Stimulated activated CD4-positive, alpha-beta T cell treated with anti-CD3 and anti-CD28 coated beads, Interleukin-12 subunit alpha, Interleukin-12 subunit beta, amount 100 ng/mL, for 48 hours (primary cell): ENCODE measurements around the gene ATP8A2.

Experiments used
- DNase-seq, 3 donors: peaks; one replicate each; pipeline ENCODE4 v3.0.0-alpha.2; 2020; ENCODE audit warnings: low read depth in 2 of 3, low spot score in 1 of 3

ATP8A2 gene

GRCh38 chr13:26025771-26026170 is 654.0 kb downstream of the ATP8A2 start:
- DNase-seq = no peak

- no peak for DNase-seq
These were observed 654.4 kb downstream of the ATP8A2 start for GRCh38 chr13:26026211-26026610.

GRCh38 chr13:26029581-26030136 is 657.9 kb downstream of the ATP8A2 start:
- DNase-seq = no peak

DNA sequence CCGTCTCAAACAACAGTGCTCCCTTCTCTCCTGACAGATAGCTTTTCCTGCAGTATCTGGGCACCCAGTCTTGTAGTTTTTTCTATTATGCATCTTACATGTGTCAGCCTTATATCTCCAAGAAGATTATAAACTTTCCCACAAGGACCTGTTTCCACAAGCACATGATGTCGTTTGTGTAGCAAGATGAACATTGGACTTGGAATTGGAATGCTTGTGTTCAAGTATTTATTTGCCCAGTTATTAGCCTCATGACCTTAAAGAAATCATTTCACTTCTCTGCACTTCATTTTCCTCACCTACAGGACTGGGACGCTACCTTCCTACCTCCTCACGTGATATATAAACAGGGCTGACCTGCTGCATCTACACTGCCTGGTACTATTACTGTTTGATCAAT is 658.6 kb downstream of the ATP8A2 start:
- DNase-seq = no peak

GRCh38 chr13:26034018-26034417 is 662.2 kb downstream of the ATP8A2 start:
- no peak for DNase-seq

GRCh38 chr13:26036383-26036782 is 664.6 kb downstream of the ATP8A2 start:
- no peak for DNase-seq

DNA sequence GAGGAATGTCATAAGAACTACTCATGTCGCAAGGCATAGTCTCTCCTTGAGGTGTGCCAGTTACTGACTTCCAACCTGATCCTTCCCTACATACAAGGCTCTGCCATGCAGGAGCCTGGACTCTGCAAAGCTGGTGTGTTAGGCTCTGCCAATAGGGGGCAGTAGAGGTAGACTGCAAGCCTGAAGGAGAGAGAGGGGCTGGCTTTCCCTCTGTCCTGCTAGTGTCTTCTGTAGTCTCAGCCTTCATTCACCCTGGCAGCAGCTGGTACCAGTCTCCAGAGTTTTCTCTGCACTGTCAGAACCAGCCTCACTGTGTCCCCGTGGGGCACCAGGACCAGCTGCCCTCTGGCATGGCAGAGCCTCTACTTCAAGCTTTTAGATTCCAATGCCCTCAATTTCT is 665.5 kb downstream of the ATP8A2 start:
- peak in 1 of 3 donors; percentile 35 for DNase-seq

DNA sequence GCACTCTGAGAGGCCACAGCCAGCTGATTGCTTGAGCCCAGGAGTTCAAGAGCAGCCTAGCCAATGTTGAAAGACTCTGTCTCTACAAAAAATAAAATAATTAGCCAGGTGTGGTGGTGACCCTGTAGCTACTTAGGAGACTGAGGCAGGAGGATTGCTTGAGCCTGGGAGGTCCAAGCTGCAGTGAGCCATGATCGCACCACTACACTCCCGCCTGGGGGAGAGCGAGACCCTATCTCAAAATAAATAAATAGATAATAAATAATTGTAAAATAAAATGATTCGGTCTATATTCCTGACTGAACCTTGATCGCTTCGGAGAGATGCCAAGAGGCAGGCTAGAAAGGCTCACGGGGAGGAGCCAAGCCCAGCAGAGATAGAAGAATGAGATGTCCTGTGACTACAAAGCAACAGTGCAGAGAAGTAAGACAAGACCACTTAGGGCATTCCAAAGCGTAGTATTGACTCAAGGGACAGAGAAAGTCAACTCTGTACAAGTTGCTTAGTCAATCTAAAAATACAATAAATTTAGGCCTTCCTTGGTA is 667.2 kb downstream of the ATP8A2 start:
- DNase-seq = no peak

GRCh38 chr13:26041444-26041843 is 669.7 kb downstream of the ATP8A2 start:
- DNase-seq = no peak

- DNase-seq = no peak
These were observed 671.0 kb downstream of the ATP8A2 start for GRCh38 chr13:26042785-26043184.

DNA sequence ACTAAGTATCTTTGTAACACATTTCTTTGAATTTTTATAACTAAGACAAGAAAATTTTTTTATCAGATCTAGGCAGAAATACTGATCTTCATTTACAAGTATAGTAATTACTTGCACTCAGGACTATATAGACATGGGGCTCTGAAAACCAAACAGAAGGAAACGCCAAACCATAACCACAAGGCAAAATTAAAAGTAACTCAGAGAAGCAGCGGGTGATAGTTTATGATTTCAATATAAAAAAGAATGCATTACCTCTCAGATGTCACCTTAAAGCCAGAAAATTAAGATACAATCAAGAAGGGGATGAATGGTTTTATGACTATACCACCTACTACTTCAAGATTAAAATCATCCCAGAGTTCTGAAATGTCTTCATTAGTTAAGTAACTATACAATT is 673.4 kb downstream of the ATP8A2 start:
- no peak for DNase-seq

DNA sequence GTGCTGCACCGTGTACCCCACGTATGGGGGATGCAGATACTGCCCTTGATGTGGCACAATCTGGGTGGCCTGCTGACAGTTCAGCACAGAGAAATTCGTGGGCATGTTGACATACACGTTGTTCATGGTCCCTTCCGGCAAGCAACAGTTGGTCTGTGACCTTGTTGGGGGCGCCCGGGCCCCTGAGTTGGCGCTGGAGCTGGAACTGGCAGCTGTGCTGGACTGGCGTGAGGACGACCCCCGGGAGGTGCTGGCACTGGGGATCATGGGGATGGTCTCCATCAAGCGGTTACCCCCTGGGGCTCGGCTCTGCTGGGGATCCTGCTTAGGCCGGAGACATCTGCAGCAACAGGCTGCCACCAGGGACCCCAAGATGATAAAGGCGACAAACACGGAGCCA is 674.9 kb downstream of the ATP8A2 start:
- DNase-seq = no peak

- no peak for DNase-seq
These were observed 675.3 kb downstream of the ATP8A2 start for GRCh38 chr13:26047040-26047439.

- DNase-seq = no peak
These were observed 677.0 kb downstream of the ATP8A2 start for GRCh38 chr13:26048741-26049140.

- no peak for DNase-seq
These were observed 678.9 kb downstream of the ATP8A2 start for GRCh38 chr13:26050568-26051230.

DNA sequence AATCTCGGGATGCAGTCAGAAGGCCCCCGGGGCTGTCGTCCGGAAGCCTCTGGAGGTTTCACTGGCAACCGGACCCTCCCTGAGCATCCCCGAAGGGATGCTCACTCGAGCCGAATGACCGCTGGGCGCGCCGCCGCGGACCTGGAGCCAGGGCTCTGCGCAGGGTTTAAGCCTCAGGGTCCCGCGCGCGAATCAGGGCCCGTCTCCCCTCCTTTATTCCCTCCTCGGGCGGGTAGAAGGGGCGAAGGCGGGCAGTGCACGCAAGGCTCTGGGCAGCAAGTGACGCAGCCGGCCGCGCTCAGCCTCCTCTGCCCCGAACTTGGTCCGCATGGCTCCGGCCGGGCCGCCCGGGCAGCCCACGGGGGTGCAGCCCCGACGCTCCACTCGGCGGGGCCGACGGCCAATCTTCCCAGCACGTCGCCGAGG is 679.5 kb downstream of the ATP8A2 start:
- no peak for DNase-seq

DNA sequence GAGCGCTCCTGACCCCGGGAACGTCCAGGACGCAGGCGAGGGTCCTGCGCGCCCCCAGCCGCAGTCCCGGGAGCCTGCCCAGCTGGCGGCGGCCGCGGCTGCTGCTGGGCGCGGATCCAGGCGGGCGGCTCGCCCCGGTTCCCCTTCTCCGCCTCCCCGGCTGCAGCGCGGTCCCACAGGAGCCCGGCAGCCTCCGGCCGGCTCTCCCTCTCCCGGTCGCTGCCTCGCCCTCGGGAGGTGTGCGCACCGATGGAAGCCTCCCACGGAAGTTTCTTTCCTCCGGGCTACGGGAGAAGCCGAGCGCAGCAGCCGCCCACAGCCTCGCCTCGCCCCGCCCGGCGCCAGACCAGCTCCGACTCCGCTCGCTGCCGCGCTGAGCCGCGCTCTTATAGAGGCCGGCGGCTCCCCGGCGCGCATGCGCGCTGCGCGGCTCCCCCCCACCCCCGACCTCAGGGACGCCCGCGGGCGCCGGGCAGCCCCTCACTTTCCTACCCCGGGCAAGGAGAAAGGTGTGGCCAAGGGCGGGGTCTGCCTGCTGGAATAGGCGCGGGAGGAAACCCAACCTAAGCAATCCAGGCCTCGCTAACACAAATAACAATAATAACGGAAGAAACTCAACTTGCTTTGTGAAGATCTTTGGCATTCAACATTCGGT is 680.0 kb downstream of the ATP8A2 start, which contains the start of gene SHISA2:
TSS of gene SHISA2 (minus strand) at position 360 of the 655 bp plus-strand sequence. CDS start 1,041 bp downstream, outside the sequence.
- peak in 1 of 3 donors; percentile 26 for DNase-seq

GRCh38 chr13:26052337-26052736 is 680.6 kb downstream of the ATP8A2 start:
- no peak for DNase-seq

GRCh38 chr13:26053418-26053980 is 681.7 kb downstream of the ATP8A2 start:
- no peak for DNase-seq

- DNase-seq = no peak
These were observed 683.1 kb downstream of the ATP8A2 start for GRCh38 chr13:26054896-26055295.

DNA sequence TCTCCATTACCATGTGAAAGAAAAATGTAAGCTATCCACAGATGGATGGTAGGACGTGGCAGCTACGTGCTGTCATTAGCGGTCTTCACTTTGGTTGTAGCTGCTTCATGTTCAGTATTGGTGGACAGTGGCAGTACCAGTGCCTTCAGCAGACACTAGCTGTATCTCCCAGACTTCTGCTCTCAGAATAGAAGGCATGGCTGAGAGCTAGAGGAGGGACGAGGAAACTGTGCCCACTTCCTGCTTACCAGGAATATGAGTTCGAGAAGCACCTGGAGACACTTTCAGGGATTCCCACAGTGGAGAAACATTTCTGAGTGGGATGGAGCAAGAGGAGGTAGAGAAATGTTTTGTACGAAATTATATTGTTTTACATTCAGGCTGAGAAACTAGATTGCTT is 686.9 kb downstream of the ATP8A2 start:
- no peak for DNase-seq

GRCh38 chr13:26060357-26060756 is 688.6 kb downstream of the ATP8A2 start:
- no peak for DNase-seq
